ENCODE data around the gene PALM2AKAP2.
A peak's percentile ranks its signal among the peaks of the same experiment; 100 is the strongest.

Gene PALM2AKAP2

DNA sequence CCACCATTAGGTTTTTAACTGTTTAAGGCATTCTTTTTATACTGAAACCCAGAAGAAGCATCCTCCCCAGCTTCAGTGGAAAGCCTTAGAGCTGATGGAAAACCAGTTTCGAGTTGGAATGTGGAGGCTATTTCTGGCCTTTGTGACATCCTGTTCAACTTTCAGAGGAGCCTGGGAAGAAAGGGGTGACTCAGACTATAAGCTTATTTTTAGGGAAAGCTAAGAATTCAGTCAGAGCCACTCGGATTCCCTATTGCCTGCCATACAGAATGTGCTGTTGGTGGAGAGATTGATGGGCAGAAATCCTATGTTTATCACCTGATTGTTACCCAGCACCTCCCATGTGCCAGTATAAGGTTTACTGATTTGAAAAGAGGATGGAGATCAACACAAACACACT, 19.8 kb downstream of the PALM2AKAP2 start:
- no peaks in the 10 kb centered on the region for H3K36me3 Mint-ChIP-seq (ENCODE audit: low read depth)
- no peak overlapping the region for H3K4me3 Mint-ChIP-seq
- peaks cover 24% of the 10 kb centered on the region for H3K27me3 Mint-ChIP-seq (ENCODE audit: low read depth)
- no peak overlapping the region for H3K27ac Mint-ChIP-seq
- no peaks in the 10 kb centered on the region for H3K9me3 Mint-ChIP-seq
- no peak for DNase-seq (ENCODE audit: low spot score)
- H3K4me1 Mint-ChIP-seq (ENCODE audit: low read depth), result no peaks in the 10 kb centered on the region

DNA sequence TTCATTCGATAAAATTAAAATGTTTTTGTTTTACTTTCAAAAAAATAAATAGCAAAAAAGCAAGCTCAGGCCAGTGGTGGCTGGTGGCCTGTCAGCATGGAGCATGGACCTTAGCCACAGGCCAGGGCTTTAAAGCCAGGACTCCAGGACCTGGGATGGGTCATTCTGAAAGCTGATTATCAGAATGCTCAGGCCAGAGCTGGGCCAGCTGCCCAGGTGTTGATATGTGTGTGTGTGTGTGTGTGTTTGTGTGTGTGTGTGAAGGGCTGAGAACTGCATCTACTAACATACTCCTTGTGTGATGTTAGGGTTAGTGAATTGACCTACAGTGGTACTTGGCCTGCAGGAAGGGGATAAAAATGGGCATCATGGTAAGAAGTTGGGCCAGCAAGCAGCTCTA, 21.5 kb downstream of the PALM2AKAP2 start:
- Mint-ChIP-seq H3K9me3 (no peaks in the 10 kb centered on the region), H3K4me3 (no peak overlapping the region), H3K27ac (no peak overlapping the region), H3K4me1 (ENCODE audit: low read depth) (no peaks in the 10 kb centered on the region), H3K36me3 (ENCODE audit: low read depth) (no peaks in the 10 kb centered on the region), H3K27me3 (ENCODE audit: low read depth) (peaks cover 28% of the 10 kb centered on the region)
- no peak for DNase-seq (ENCODE audit: low spot score)

GRCh38 chr9:109802491-109802890, 22.5 kb downstream of the PALM2AKAP2 start:
- Mint-ChIP-seq H3K9me3 (no peaks in the 10 kb centered on the region), H3K36me3 (ENCODE audit: low read depth) (no peaks in the 10 kb centered on the region), H3K4me1 (ENCODE audit: low read depth) (no peaks in the 10 kb centered on the region), H3K27me3 (ENCODE audit: low read depth) (peaks cover 28% of the 10 kb centered on the region), H3K4me3 (no peak overlapping the region), H3K27ac (no peak overlapping the region)
- DNase-seq (ENCODE audit: low spot score), result no peak

DNA sequence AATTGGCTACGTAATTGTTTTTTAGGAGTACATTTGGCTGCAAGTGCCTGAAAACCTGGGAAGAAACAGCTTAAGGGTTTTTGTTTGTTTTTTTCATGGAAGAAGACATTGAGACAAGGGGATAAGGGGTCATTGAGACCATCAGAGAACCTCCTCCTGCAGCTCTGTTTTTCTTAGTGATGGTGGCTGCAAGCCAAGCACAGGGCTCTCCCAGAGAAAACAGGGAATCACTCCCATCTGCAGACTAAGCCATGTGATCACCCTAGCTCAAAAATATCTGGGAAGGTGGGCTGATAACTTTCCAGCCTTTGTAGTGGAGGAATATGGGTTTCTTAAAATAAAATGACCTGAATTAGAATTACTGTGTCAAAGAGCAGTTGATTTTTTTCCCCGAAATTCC, 25.1 kb downstream of the PALM2AKAP2 start:
- Mint-ChIP-seq H3K36me3 (ENCODE audit: low read depth) (no peaks in the 10 kb centered on the region), H3K4me1 (ENCODE audit: low read depth) (no peaks in the 10 kb centered on the region), H3K4me3 (no peak overlapping the region), H3K27ac (no peak overlapping the region), H3K9me3 (no peaks in the 10 kb centered on the region), H3K27me3 (ENCODE audit: low read depth) (peaks cover 29% of the 10 kb centered on the region)
- DNase-seq (ENCODE audit: low spot score), result no peak

DNA sequence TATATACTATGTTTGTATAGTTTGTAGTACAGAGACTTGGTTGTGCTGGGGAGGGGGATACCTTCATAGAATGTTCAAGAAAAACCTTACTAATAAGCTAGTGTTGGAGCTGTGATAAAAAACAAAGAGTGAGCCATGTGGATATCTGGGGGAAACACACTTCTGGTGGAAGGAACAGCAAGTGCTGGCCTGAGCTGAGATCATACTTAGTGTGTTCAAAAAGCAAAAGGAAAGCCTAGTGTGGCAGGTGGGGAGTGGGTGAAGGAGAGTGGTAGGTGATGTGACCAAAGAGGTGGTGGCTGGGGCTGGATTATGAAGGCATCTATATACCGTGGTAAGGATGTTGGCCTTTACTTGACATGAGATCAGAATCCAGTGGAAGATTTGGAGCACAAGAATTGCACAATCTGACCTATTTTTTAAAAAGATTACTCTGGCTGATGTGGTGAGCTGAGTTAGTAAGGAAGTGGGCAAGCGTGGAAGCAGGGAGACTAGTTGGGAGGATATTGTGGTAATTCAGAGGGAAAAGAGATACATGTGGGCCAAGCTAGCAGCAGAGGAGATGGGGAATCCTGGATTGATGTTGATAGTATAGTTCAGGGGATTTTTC, 26.6 kb downstream of the PALM2AKAP2 start:
- H3K27me3 Mint-ChIP-seq (ENCODE audit: low read depth), result peaks cover 32% of the 10 kb centered on the region
- H3K36me3 Mint-ChIP-seq (ENCODE audit: low read depth), result no peaks in the 10 kb centered on the region
- H3K27ac Mint-ChIP-seq, result no peak overlapping the region
- H3K4me3 Mint-ChIP-seq, result no peak overlapping the region
- DNase-seq (ENCODE audit: low spot score), result no peak
- H3K4me1 Mint-ChIP-seq (ENCODE audit: low read depth), result no peaks in the 10 kb centered on the region
- no peaks in the 10 kb centered on the region for H3K9me3 Mint-ChIP-seq

GRCh38 chr9:109811876-109812275, 31.9 kb downstream of the PALM2AKAP2 start:
- Mint-ChIP-seq H3K36me3 (ENCODE audit: low read depth) (no peaks in the 10 kb centered on the region), H3K27ac (no peak overlapping the region), H3K4me1 (ENCODE audit: low read depth) (peaks cover 3% of the 10 kb centered on the region), H3K4me3 (no peak overlapping the region), H3K9me3 (no peaks in the 10 kb centered on the region), H3K27me3 (ENCODE audit: low read depth) (peaks cover 15% of the 10 kb centered on the region)
- DNase-seq (ENCODE audit: low spot score), result no peak

DNA sequence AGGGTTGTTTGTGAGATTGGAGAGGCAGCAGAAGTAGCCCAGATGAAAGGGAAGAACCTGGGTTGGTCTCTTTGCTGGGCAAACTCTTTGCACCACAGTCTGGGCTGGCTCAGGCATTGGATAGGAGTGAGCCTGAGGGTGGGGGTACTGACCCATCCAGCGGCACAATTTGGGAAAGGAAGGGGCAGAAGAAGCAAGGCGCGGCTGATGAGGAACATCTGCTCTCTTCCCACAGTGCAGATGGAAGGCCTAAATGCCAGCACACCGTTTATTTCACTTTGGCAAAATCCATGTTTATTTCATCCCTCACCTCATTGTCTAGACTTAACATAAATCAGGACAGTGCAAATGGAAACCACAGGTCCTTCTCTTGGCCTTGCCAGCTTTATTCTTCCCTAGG, 32.3 kb downstream of the PALM2AKAP2 start:
- H3K4me3 Mint-ChIP-seq, result no peak overlapping the region
- DNase-seq (ENCODE audit: low spot score), result no peak
- H3K27me3 Mint-ChIP-seq (ENCODE audit: low read depth), result peaks cover 14% of the 10 kb centered on the region
- H3K36me3 Mint-ChIP-seq (ENCODE audit: low read depth), result no peaks in the 10 kb centered on the region
- H3K4me1 Mint-ChIP-seq (ENCODE audit: low read depth), result peaks cover 3% of the 10 kb centered on the region
- H3K27ac Mint-ChIP-seq, result no peak overlapping the region
- H3K9me3 Mint-ChIP-seq, result no peaks in the 10 kb centered on the region

- Mint-ChIP-seq H3K36me3 (ENCODE audit: low read depth) (no peaks in the 10 kb centered on the region), H3K4me3 (no peak overlapping the region), H3K4me1 (ENCODE audit: low read depth) (peaks cover 3% of the 10 kb centered on the region), H3K27ac (no peak overlapping the region), H3K27me3 (ENCODE audit: low read depth) (peaks cover 17% of the 10 kb centered on the region), H3K9me3 (no peaks in the 10 kb centered on the region)
- DNase-seq (ENCODE audit: low spot score), result no peak
Observed at GRCh38 chr9:109812818-109813281, 32.9 kb downstream of the PALM2AKAP2 start.

DNA sequence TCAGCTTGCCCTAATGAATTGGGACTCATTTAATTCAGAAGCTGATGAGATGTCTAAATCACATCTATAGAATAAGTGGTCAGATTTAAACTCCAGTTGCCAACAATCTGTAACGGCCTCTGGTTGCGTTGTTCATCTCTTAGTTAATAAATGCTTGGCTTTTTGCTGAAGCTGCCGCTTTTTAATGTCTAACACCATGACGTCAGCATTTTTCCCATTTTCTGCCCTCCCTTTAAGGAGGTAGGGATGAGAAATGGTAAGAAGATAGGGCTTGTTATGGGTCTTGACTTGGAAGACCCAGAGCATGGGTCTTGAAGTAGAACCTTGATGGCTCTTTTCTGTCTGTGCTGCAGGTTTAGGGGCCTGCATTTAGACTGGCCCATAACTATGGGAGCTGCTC, 33.3 kb downstream of the PALM2AKAP2 start:
- H3K27ac Mint-ChIP-seq, result no peak overlapping the region
- no peak for DNase-seq (ENCODE audit: low spot score)
- H3K27me3 Mint-ChIP-seq (ENCODE audit: low read depth), result peaks cover 19% of the 10 kb centered on the region
- H3K4me3 Mint-ChIP-seq, result no peak overlapping the region
- H3K36me3 Mint-ChIP-seq (ENCODE audit: low read depth), result no peaks in the 10 kb centered on the region
- no peaks in the 10 kb centered on the region for H3K9me3 Mint-ChIP-seq
- H3K4me1 Mint-ChIP-seq (ENCODE audit: low read depth), result peaks cover 3% of the 10 kb centered on the region

DNA sequence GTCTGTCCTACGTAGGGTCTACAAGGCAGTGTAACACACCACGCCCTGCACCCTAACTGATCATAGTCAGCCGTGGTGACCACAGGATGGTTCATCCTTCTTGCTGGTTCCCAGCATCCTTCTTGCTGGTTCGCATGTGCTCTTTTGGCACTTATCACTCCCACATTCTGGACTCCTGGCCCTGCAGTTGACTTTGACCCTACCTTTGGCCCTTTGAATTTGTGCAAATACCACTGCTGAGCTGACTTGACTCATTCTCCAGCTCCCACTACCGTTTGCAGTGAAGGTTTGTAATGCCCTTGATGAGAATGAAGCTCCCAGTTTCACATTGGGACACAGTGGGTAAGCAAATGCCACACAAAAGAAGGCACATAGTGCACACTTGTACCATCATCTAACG, 33.8 kb downstream of the PALM2AKAP2 start:
- Mint-ChIP-seq H3K4me3 (no peak overlapping the region), H3K27ac (no peak overlapping the region), H3K9me3 (no peaks in the 10 kb centered on the region), H3K4me1 (ENCODE audit: low read depth) (peaks cover 3% of the 10 kb centered on the region), H3K27me3 (ENCODE audit: low read depth) (peaks cover 19% of the 10 kb centered on the region), H3K36me3 (ENCODE audit: low read depth) (no peaks in the 10 kb centered on the region)
- no peak for DNase-seq (ENCODE audit: low spot score)

GRCh38 chr9:109815366-109815947, 35.5 kb downstream of the PALM2AKAP2 start:
- Mint-ChIP-seq H3K4me1 (ENCODE audit: low read depth) (peaks cover 3% of the 10 kb centered on the region), H3K27me3 (ENCODE audit: low read depth) (peaks cover 17% of the 10 kb centered on the region), H3K27ac (no peak overlapping the region), H3K9me3 (no peaks in the 10 kb centered on the region), H3K36me3 (ENCODE audit: low read depth) (no peaks in the 10 kb centered on the region), H3K4me3 (no peak overlapping the region)
- no peak for DNase-seq (ENCODE audit: low spot score)

DNA sequence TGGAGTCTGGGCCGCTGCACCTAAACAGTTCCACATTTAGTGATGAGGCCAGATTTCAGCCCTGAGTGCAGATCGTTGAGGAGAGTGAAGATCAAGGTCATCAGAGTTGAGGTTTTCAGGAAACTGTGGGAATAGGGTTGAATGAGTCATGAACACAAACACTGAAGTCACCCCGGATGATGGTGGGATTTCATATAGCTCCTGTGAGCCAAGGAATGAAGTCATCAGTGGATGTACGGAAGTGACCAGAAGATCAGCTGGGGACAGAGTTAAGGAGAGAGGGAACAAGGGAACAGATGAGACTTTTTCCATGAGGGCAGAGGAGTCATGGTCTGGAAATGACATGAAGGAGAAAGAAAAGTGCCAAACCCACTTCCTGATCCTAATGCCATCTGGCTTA, 36.5 kb downstream of the PALM2AKAP2 start:
- Mint-ChIP-seq H3K4me3 (no peak overlapping the region), H3K27ac (no peak overlapping the region), H3K9me3 (no peaks in the 10 kb centered on the region), H3K36me3 (ENCODE audit: low read depth) (no peaks in the 10 kb centered on the region), H3K4me1 (ENCODE audit: low read depth) (peaks cover 3% of the 10 kb centered on the region), H3K27me3 (ENCODE audit: low read depth) (peaks cover 11% of the 10 kb centered on the region)
- no peak for DNase-seq (ENCODE audit: low spot score)

DNA sequence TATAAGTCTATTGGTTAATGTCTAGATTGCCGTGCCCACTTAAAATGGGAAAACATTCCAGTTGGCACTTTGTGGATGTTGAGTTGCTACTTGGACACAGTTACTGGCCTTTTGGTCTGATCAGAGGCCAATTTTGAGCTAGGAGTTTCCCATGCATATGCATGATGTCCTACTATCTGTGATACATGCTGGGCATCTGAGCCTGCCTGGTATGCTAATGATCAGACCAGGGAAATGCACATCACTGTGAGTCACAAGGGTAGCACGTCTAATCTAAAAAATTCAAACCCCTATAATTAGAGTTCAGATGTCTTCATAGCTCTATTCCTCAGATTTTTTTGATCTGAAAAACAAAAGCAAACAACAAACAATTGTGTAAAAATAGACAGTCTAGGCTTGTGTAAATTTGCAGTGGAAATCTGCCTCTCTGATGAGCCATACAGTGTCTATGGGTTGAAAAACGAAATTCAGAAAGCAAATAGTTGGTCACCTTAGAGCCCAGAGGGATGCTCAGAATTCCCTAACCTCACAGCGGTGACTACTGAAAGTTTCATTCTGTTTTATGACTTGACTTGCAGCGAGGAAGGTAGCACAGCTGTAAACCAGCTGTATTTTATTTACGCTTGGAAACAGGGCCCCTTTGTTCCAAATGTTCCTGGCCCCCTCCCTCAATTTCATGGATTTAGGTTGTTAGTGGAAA, 37.3 kb downstream of the PALM2AKAP2 start:
- Mint-ChIP-seq H3K4me3 (no peak overlapping the region), H3K36me3 (ENCODE audit: low read depth) (no peaks in the 10 kb centered on the region), H3K27me3 (ENCODE audit: low read depth) (peaks cover 11% of the 10 kb centered on the region), H3K27ac (no peak overlapping the region), H3K9me3 (no peaks in the 10 kb centered on the region), H3K4me1 (ENCODE audit: low read depth) (peaks cover 3% of the 10 kb centered on the region)
- no peak for DNase-seq (ENCODE audit: low spot score)

GRCh38 chr9:109817846-109818472, 38.0 kb downstream of the PALM2AKAP2 start:
- no peak overlapping the region for H3K27ac Mint-ChIP-seq
- no peak overlapping the region for H3K4me3 Mint-ChIP-seq
- H3K4me1 Mint-ChIP-seq (ENCODE audit: low read depth), result no peaks in the 10 kb centered on the region
- peaks cover 11% of the 10 kb centered on the region for H3K27me3 Mint-ChIP-seq (ENCODE audit: low read depth)
- H3K9me3 Mint-ChIP-seq, result no peaks in the 10 kb centered on the region
- H3K36me3 Mint-ChIP-seq (ENCODE audit: low read depth), result no peaks in the 10 kb centered on the region
- DNase-seq (ENCODE audit: low spot score), result peak; percentile 38

All from T-helper 2 cell treated with Interferon-gamma antibody and Interleukin-4, amounts not matched to agents 5 μg/mL and 100 μg/mL, for 36 hours (primary cell).